Lower lobe of right lung (tissue), 2 donors: ENCODE measurements around the gene SCGN. TPM values are rescaled to one million over a fixed set of nuclear protein-coding genes. Genes with fewer than 3 reads are reported as not detected.

Source experiments
- ATAC-seq, 2 donors: fragments of 200-7000 bp; cut with Tn5 transposase; one replicate each; pipeline ENCODE4 v1.9.1; 2020 to 2022; ENCODE audit warnings: mild to moderate bottlenecking in 2 of 2, moderate library complexity in 2 of 2
- DNase-seq: peaks from one replicate; pipeline ENCODE4 v3.0.0-alpha.2; 2020
- H3K27ac ChIP-seq: fragments of 200-600 bp; one replicate; pipeline ENCODE4 v1.8.0; 2022
- H3K27me3 ChIP-seq: fragments of 200-600 bp; one replicate; pipeline ENCODE4 v1.8.0; 2022; ENCODE audit warnings: low read depth
- H3K36me3 ChIP-seq: fragments of 200-600 bp; one replicate; pipeline ENCODE4 v1.8.0; 2022; ENCODE audit warnings: mild to moderate bottlenecking
- H3K4me1 ChIP-seq: fragments of 200-600 bp; one replicate; pipeline ENCODE4 v1.8.0; 2022
- H3K4me3 ChIP-seq: fragments of 200-600 bp; one replicate; pipeline ENCODE4 v1.8.0; 2022; ENCODE audit warnings: mild to moderate bottlenecking
- H3K9me3 ChIP-seq: fragments of 200-600 bp; one replicate; pipeline ENCODE4 v1.8.0; 2022
- CTCF ChIP-seq: fragments of 200-600 bp; IDR thresholded peaks from one replicate; pipeline ENCODE4 v1.8.0; 2022; ENCODE audit warnings: antibody characterized with exemption, mild to moderate bottlenecking
- intact Hi-C: fragments of 100-400 bp; cut with DNase I; formaldehyde crosslinking; loops from one replicate; pipeline ENCODE4 v1.11.0; 2022
- total RNA-seq: library from RNA; stranded (reverse); fragmentation: NEBNext Ultra II Directional; extraction: Animal tissue kit (Norgen Biotek cat#: 25700); gene quantifications from one replicate; pipeline ENCODE4 v1.2.1, GENCODE V29; 2021
- donor health status: DM: no; HTN: yes; CAD: no; lungs with severe emphysema.

The SCGN gene
- total RNA-seq, 1 donor from 2014 or later = not detected

GRCh38 chr6:25620391-25620790, 31.6 kb upstream of the SCGN start:
- Histone ChIP-seq H3K36me3 (no peaks in the 10 kb centered on the region), H3K4me1 (no peaks in the 10 kb centered on the region), H3K9me3 (no peaks in the 10 kb centered on the region), H3K4me3 (no peak overlapping the region), H3K27ac (no peak overlapping the region), H3K27me3 (no peaks in the 10 kb centered on the region)
- ATAC-seq (no peak), DNase-seq (no peak)
- intact Hi-C loops = no loop called here
- TF ChIP-seq CTCF = no peak

GRCh38 chr6:25623065-25623464, 28.9 kb upstream of the SCGN start:
- Histone ChIP-seq H3K4me1 (no peaks in the 10 kb centered on the region), H3K27me3 (no peaks in the 10 kb centered on the region), H3K4me3 (no peak overlapping the region), H3K9me3 (no peaks in the 10 kb centered on the region), H3K36me3 (no peaks in the 10 kb centered on the region), H3K27ac (no peak overlapping the region)
- TF ChIP-seq CTCF = no peak
- intact Hi-C loops = no loop called here
- no peak for DNase-seq
- ATAC-seq = no peak

GRCh38 chr6:25623879-25624278, 28.1 kb upstream of the SCGN start:
- ATAC-seq = no peak
- no peak for TF ChIP-seq CTCF
- no peaks in the 10 kb centered on the region for H3K36me3 ChIP-seq
- no peak overlapping the region for H3K27ac ChIP-seq
- no peaks in the 10 kb centered on the region for H3K9me3 ChIP-seq
- DNase-seq = no peak
- no peaks in the 10 kb centered on the region for H3K27me3 ChIP-seq
- no peaks in the 10 kb centered on the region for H3K4me1 ChIP-seq
- no peak overlapping the region for H3K4me3 ChIP-seq
- intact Hi-C loops = no loop called here

GRCh38 chr6:25627001-25627400, 25.0 kb upstream of the SCGN start:
- H3K27ac ChIP-seq = no peak overlapping the region
- no peaks in the 10 kb centered on the region for H3K4me1 ChIP-seq
- H3K4me3 ChIP-seq = no peak overlapping the region
- no peak for TF ChIP-seq CTCF
- intact Hi-C loops = no loop called here
- peaks cover 11% of the 10 kb centered on the region for H3K27me3 ChIP-seq
- DNase-seq (no peak), ATAC-seq (no peak)
- H3K9me3 ChIP-seq = no peaks in the 10 kb centered on the region
- no peaks in the 10 kb centered on the region for H3K36me3 ChIP-seq

- no peaks in the 10 kb centered on the region for H3K36me3 ChIP-seq
- H3K9me3 ChIP-seq = no peaks in the 10 kb centered on the region
- no peak for TF ChIP-seq CTCF
- no peaks in the 10 kb centered on the region for H3K4me1 ChIP-seq
- H3K27ac ChIP-seq = no peak overlapping the region
- H3K4me3 ChIP-seq = no peak overlapping the region
- H3K27me3 ChIP-seq = peaks cover 16% of the 10 kb centered on the region
- DNase-seq = no peak
- intact Hi-C loops = no loop called here
- no peak for ATAC-seq
Measured at GRCh38 chr6:25628471-25629197, 23.4 kb upstream of the SCGN start.
